Measurements from ENCODE around the gene OSBPL8.

GRCh38 chr12:76387614-76388013 is 172.0 kb downstream of the OSBPL8 start:
- TF ChIP-seq PAX5 (IDR thresholded peaks at IDR 0.05; ENCODE audit: insufficient read depth, low read length, severe bottlenecking) (no peak), POLR2A (IDR thresholded peaks at IDR 0.05; ENCODE audit: low read depth, low read length) (no peak)

Measured in GM12891 (cell line).